Measurements from ENCODE around the gene RPL19. TPM values are rescaled to one million over a fixed set of nuclear protein-coding genes. Genes with fewer than 3 reads are reported as not detected.
"Not testable (repeated sequence)": the region's sequence is repeated elsewhere in the genome, so short reads cannot be mapped to it uniquely, and the experiment has no call there.

The RPL19 gene
- total RNA-seq, 2 donors from 2014 or later: 2,719 to 2,768 TPM

DNA sequence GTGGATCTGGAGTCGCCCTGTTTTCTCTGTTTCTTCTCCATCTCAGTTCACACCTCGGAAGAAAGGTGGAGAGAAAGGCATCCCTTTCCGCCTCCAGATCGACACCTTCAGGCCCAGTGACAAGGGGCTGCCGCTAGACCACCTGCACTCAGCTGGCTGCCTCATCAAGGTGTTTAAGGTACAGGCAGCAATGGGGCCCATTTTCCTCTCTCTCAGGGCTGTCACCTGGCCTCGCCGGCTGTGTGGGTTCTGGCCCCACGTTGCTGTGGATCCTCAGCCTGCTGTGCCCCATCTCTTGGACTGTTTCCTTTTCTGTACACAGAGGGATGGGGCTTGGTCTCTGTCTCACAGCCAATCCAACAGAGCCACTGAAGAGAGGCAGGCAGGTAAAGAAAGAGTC is 43.1 kb downstream of the RPL19 start:
- DNase-seq (ENCODE audit: low spot score in 2 of 2): no peak
- no peaks in the 10 kb centered on the region for H3K9me3 Mint-ChIP-seq
- no peak overlapping the region for H3K27ac Mint-ChIP-seq
- no peaks in the 10 kb centered on the region for H3K36me3 Mint-ChIP-seq
- no peak for ATAC-seq

DNA sequence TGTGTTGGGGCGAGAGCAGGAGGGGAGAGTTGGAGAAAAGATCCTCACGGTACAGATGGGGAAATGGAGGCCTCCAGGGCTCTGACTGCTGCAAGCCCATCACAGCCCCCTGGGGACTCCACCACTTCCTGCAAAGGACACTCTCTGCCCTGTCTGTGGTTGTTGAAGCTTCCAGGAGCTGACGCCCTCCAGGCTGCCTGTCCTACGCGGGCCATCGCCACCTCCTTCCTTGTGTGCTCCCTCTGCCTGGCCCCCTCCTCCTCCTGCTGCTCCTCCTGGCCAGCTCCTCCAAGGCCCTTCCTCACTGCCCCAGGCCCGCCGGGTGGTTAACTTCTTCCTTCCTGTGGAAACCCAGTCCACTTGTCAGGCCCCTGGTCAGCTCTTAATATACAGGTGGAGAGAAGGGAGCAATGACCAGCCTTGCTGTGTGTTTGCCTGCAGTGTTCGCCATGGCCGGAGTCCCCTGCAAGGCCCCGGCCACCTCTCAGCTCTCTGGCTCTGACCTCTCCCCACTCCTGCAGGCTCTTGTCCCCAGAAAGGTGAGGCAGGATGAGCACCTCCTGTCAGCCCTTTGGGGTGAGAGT is 44.0 kb downstream of the RPL19 start:
- Mint-ChIP-seq H3K27ac (no peak overlapping the region), H3K36me3 (no peaks in the 10 kb centered on the region), H3K9me3 (no peaks in the 10 kb centered on the region)
- no peak for DNase-seq (ENCODE audit: low spot score in 2 of 2)
- peak in 1 of 2 donors; percentile 3 for ATAC-seq

DNA sequence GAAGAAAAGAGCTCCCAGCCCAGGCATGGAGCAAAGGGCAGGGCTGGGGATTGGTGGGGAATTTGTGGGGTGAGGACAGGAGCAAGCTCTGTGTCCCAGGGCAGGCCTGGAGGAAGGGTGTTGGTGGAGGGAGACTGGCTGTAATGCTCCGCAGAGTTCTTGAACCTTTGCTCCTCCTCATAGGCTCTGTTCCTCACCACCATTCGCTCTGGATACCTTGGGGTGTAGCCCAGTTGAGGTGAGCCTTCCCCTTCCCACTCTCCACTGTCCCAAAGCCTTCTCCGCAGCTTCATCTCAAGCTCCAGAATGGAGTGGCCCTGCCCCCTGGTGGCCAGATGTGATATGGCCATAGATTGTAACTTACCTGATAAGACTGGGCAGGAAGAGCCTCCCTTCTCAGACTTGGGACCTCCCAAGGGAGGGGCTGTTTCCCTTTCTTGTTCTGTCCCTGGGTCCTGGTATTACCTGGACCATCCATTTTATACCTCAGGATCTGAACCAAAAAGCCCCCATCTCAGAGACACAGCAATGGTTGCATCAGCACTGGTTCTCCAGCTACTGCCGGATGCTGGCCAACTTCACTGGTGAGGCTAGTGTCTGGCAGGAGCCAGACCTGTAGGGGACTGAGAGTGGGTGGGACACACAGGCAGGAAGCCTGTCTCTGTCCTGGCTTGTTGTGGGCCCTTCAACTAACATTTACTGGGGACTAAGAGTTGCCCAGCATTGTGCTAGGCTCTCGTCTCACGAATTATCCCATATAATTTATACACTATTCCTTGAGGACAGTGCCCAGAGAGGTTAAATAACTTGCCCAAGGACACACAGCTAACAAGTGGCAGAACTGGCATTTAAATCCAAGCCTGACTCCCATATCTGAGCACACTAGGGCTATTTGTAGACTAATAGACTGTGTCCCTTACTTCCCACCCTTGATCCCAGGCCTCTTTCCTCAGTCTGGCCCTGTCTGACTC is 44.8 kb downstream of the RPL19 start:
- DNase-seq (ENCODE audit: low spot score in 2 of 2) (peak; percentile 76 to 90), ATAC-seq (peak; percentile 90 to 96)
- H3K9me3 Mint-ChIP-seq: no peaks in the 10 kb centered on the region

DNA sequence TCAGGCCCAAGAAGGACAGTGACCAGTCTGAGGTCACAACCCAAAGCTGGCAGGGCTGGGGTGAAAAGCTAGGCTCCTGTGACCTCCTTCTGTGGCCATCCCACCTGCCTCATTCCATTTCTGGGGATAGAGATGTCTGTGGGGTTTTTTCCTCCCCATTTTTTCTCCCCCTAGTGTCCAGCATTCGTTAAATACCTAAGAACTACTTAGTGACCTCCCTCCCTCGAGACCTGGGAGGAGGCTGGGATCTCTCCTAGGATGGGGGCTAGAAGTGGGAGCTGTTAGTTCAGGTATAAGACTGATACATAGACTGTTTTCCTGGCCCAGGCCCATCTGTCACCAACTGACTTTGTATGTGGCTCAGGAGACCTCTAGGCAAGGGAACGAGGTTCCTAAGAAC is 46.2 kb downstream of the RPL19 start:
- H3K36me3 Mint-ChIP-seq: no peaks in the 10 kb centered on the region
- DNase-seq (ENCODE audit: low spot score in 2 of 2) (no peak), ATAC-seq (no peak)
- H3K9me3 Mint-ChIP-seq: no peaks in the 10 kb centered on the region
- no peak overlapping the region for H3K27ac Mint-ChIP-seq

More for the DNA sequence above, 44.8 kb downstream of the RPL19 start:
- Mint-ChIP-seq H3K27ac (no peak overlapping the region), H3K36me3 (no peaks in the 10 kb centered on the region)

DNA sequence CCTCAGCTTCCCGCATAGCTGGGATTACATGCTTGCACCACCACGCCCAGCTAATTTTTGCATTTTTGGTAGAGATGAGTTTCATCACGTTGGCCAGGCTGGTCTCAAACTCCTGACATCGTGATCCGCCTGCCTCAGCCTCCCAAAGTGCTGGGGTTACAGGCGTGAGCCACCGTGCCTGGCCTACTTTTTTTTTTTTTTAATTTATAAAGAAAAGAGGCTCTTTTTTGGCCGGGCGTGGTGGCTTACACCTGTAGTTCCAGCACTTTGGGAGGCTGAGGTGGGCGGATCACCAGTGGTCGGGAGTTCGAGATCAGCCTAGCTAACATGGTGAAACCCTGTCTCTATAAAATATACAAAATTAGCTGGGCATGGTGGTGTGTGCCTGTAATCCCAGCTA is 50.0 kb downstream of the RPL19 start:
- not testable (repeated sequence) for DNase-seq (ENCODE audit: low spot score in 2 of 2); ATAC-seq; H3K27ac Mint-ChIP-seq; H3K9me3 Mint-ChIP-seq; H3K36me3 Mint-ChIP-seq

DNA sequence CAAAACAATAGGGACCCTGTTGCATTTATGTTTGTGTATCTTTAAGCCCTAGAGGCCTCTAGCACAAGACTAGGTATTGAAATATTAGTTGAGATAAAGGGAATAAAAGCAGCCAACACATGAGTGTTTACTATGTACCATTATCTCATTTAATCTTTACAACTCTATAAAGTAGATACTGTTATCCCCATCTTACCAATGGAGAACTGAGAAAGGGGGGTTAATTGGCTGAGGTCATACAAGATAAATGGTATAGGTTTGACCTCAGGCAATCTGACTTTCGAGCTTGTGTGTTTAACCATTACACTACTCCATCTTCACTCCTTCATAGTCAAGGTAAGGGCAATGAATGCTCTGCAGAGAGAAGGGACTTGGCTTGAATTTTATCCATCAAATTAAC is 51.9 kb downstream of the RPL19 start:
- no peak for DNase-seq (ENCODE audit: low spot score in 2 of 2)
- no peak overlapping the region for H3K27ac Mint-ChIP-seq

DNA sequence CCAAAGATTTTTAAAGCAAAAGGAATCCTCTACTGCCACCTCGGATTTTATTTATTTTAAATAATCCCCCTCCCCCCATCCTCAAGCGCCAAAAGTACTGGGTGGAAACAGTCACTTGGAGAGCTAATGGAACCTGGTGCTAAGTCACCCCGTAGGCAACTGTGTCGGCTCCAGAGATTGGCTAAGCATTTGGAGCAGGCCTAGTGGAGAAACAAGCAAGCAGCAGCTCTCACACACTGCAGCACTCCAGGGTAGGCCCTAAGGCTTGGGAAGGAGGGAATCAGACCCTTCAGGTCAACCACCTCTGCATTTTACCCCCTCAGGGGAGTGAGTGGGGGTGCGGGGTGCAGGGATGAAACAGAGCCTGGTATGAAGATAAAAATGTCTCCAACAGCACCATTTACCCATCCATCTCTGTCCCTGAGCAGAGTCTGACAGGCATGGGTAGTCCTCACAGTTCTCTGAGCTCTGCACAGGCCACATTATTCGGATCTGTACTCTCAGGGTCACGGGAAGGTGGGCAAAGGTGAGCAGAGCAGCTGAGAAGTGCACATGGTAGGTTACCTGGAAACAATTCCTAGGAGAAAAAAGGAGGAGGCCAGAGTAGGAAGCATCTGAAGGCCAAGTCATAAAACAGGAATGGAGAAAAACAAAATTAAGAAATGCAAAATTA is 52.8 kb downstream of the RPL19 start:
- DNase-seq (ENCODE audit: low spot score in 2 of 2) (no peak), ATAC-seq (no peak)
- H3K9me3 Mint-ChIP-seq: no peaks in the 10 kb centered on the region
- peak overlapping the region in 1 of 2 donors; percentile 75 for H3K27ac Mint-ChIP-seq
- no peaks in the 10 kb centered on the region for H3K36me3 Mint-ChIP-seq

More for the DNA sequence above, 51.9 kb downstream of the RPL19 start:
- no peak for ATAC-seq
- Mint-ChIP-seq H3K9me3 (no peaks in the 10 kb centered on the region), H3K36me3 (no peaks in the 10 kb centered on the region)

Other genes with a start within 250 kb of the RPL19 start
- gene FBXO47, start 232.9 kb upstream of the RPL19 start, total RNA-seq: under 1 TPM in 1 of 2 donors, not detected in 1; 0.18 TPM
- gene PLXDC1, start 48.6 kb upstream of the RPL19 start, total RNA-seq: 10 to 100 TPM in 1 of 2 donors, 1 to 10 TPM in 1; 1.5 to 10.6 TPM
- under 1 TPM in 1 of 2 donors, not detected in 1; 0.25 TPM for gene ARL5C, start 34.1 kb upstream of the RPL19 start, total RNA-seq
- 10 to 100 TPM; 15.0 to 26.6 TPM for gene CACNB1, start 2.6 kb upstream of the RPL19 start, total RNA-seq
- gene STAC2, start 25.7 kb downstream of the RPL19 start, total RNA-seq: not detected
- gene FBXL20, start 201.3 kb downstream of the RPL19 start, total RNA-seq: 10 to 100 TPM; 19.5 to 21.5 TPM